K562 (cell line): ENCODE data around the gene KCNMB2. TPM values are rescaled to one million over a fixed set of nuclear protein-coding genes. Genes with fewer than 3 reads are reported as not detected.

Experiments used
- ATAC-seq: fragments of 200-7000 bp; cut with Tn5 transposase; 3 replicates; pipeline ENCODE4 v1.9.1; 2020; ENCODE audit warnings: moderate library complexity
- BruUV-seq: library from RNA; stranded (reverse); fragments of 400-500 nt; replicated peaks from 2 replicates; lab custom pipeline; 2021; lab: Mats Ljungman, UMichigan
- CTCF ChIA-PET: fragments of 300-600 bp; formaldehyde crosslinking; extraction: SDS; loops from one replicate; lab custom pipeline; 2021; ENCODE audit warnings: low intra/inter-chr PET ratio; lab: Yijun Ruan, JAX
- POLR2A ChIA-PET: fragments of 300-600, 350-650 bp; sonication (Branson Sonifier 250); formaldehyde crosslinking; extraction: SDS; loops from one replicate; lab custom pipeline; 2021; ENCODE audit warnings: antibody characterized with exemption, inconsistent platforms; lab: Yijun Ruan, JAX
- DNase-seq, 4 experiments: peaks; one replicate each; pipeline versions ENCODE4 v3.0.0 to v3.0.0-alpha.2; 2011 to 2018; ENCODE audit warnings: low spot score in 3 of 4, mixed read lengths in 3 of 4; ENCODE audit errors: extremely low read depth in 1 of 4
- FAIRE-seq: peaks from 2 replicates; lab custom pipeline; 2011; peaks lifted over from hg19 to GRCh38; lab: Jason Lieb, UNC
- H2AFZ ChIP-seq: 2 replicates; pipeline ENCODE4 v1.6.0; 2011; ENCODE audit warnings: low read depth, low read length, control low read depth, inconsistent platforms
- H3K27ac ChIP-seq: fragments of 200-600 bp; 3 replicates; pipeline ENCODE4 v1.8.0; 2011; ENCODE audit warnings: low read depth, mild to moderate bottlenecking, control low read depth, inconsistent platforms, low read length, moderate library complexity, mixed read lengths; ENCODE audit errors: extremely low read depth
- H3K27me3 ChIP-seq, 2 experiments: fragments of 300-600 bp in 1 of 2; 2 replicates in 1 of 2; 3 replicates in 1 of 2; pipeline versions ENCODE4 v1.6.0 to v1.8.0; 2011; ENCODE audit warnings: inconsistent platforms in 2 of 2, low read length in 2 of 2, mild to moderate bottlenecking in 1 of 2, mixed read lengths in 1 of 2, moderate library complexity in 1 of 2; ENCODE audit not compliant: control insufficient read depth in 2 of 2, insufficient read depth in 2 of 2
- H3K36me3 ChIP-seq: fragments of 300-600 bp; 3 replicates; pipeline ENCODE4 v1.8.0; 2011; ENCODE audit warnings: mild to moderate bottlenecking, low read length, inconsistent platforms; ENCODE audit not compliant: control insufficient read depth, insufficient read depth
- H3K4me1 ChIP-seq, 2 experiments: fragments of 200-600 bp in 1 of 2; replicated peaks in 1 of 2; 2 replicates in 1 of 2; 3 replicates in 1 of 2; pipeline versions ENCODE4 v1.5.1 to v1.8.0; 2011; ENCODE audit warnings: inconsistent platforms in 2 of 2, low read length in 2 of 2, mild to moderate bottlenecking in 1 of 2, mixed read lengths in 1 of 2, moderate library complexity in 1 of 2; ENCODE audit not compliant: control insufficient read depth in 2 of 2, insufficient read depth in 2 of 2
- H3K4me2 ChIP-seq: 2 replicates; pipeline ENCODE4 v1.6.1; 2011; ENCODE audit warnings: low read length, control low read depth, inconsistent platforms, mixed read lengths; ENCODE audit not compliant: insufficient read depth
- H3K4me3 ChIP-seq: fragments of 200-600 bp; sonication (generic), shearing (Covaris generic); 2 replicates; pipeline ENCODE4 v1.5.1; 2016; ENCODE audit warnings: control low read depth, inconsistent platforms
- H3K79me2 ChIP-seq: fragments of 200-600 bp; 3 replicates; pipeline ENCODE4 v1.8.0; 2011; ENCODE audit warnings: low read length, inconsistent platforms; ENCODE audit not compliant: control insufficient read depth, insufficient read depth
- H3K9ac ChIP-seq, 2 experiments: 2 replicates each; pipeline versions ENCODE4 v1.6.0 to v1.6.1; 2011; ENCODE audit warnings: low read depth in 2 of 2, low read length in 2 of 2, control low read depth in 1 of 2, inconsistent platforms in 1 of 2, mild to moderate bottlenecking in 1 of 2, mixed read lengths in 1 of 2; ENCODE audit not compliant: insufficient read depth in 1 of 2
- H3K9me1 ChIP-seq: one replicate; pipeline ENCODE4 v1.6.0; 2011; ENCODE audit warnings: inconsistent platforms, mild to moderate bottlenecking, low read length, moderate library complexity; ENCODE audit not compliant: control insufficient read depth, insufficient read depth
- H3K9me3 ChIP-seq: replicated peaks from 2 replicates; pipeline ENCODE4 v1.5.1; 2011; ENCODE audit warnings: low read depth, low read length, inconsistent platforms; ENCODE audit not compliant: control insufficient read depth, insufficient read depth
- H4K20me1 ChIP-seq: replicated peaks from 2 replicates; pipeline ENCODE4 v1.6.1; 2011; ENCODE audit warnings: low read length, inconsistent platforms, mixed read lengths; ENCODE audit not compliant: control insufficient read depth, insufficient read depth
- ARHGAP35 ChIP-seq: fragments of 450-650 bp; IDR thresholded peaks from 2 replicates; pipeline ENCODE4 v1.6.1; 2018; ENCODE audit not compliant: partially characterized antibody
- BRCA1 ChIP-seq, 2 experiments: fragments of 450-650 bp in 1 of 2; sonication (generic) in 1 of 2; formaldehyde crosslinking in 1 of 2; IDR thresholded peaks; 2 replicates each; pipeline versions ENCODE4 v1.5.0 to v1.6.1; 2017 to 2020; ENCODE audit warnings: mild to moderate bottlenecking in 1 of 2, missing genetic modification reagents in 1 of 2
- EGR1 ChIP-seq: fragments of 450-650 bp; conservative IDR thresholded peaks from 2 replicates; pipeline ENCODE4 v1.6.1; 2017; ENCODE audit warnings: mild to moderate bottlenecking
- ELF2 ChIP-seq: fragments of 250-450 bp; sonication (Bioruptor Pico); IDR thresholded peaks from 2 replicates; pipeline ENCODE4 v1.5.0; 2021; ENCODE audit warnings: mild to moderate bottlenecking
- FOXP1 ChIP-seq: sonication (generic); formaldehyde crosslinking; IDR thresholded peaks from 2 replicates; pipeline ENCODE4 v1.8.0; 2022; ENCODE audit warnings: mild to moderate bottlenecking, missing genetic modification reagents
- JUN ChIP-seq, 2 experiments: sonication (generic) in 1 of 2; formaldehyde crosslinking in 1 of 2; IDR thresholded peaks; 2 replicates each; pipeline versions ENCODE4 v1.6.1 to v1.8.0; 2012 to 2022; ENCODE audit warnings: borderline replicate concordance in 2 of 2, mild to moderate bottlenecking in 2 of 2, improper control_type of control experiment in 1 of 2, low read depth in 1 of 2, low read length in 1 of 2, missing genetic modification reagents in 1 of 2
- JUNB ChIP-seq: fragments of 450-650 bp; formaldehyde crosslinking; conservative IDR thresholded peaks from 2 replicates; pipeline ENCODE4 v1.4.0; 2020; ENCODE audit warnings: mild to moderate bottlenecking
- NCOA2 ChIP-seq, 2 experiments: fragments of 450-650 bp; IDR thresholded peaks; 2 replicates each; pipeline ENCODE4 v1.6.1; 2018; ENCODE audit warnings: mild to moderate bottlenecking in 2 of 2, moderate library complexity in 1 of 2; ENCODE audit not compliant: partially characterized antibody in 2 of 2
- NFXL1 ChIP-seq: fragments of 450-650 bp; formaldehyde crosslinking; IDR thresholded peaks from 2 replicates; pipeline ENCODE4 v1.4.0; 2021; ENCODE audit warnings: mild to moderate bottlenecking
- PHB ChIP-seq: fragments of 250-450 bp; sonication (Bioruptor Pico); IDR thresholded peaks from 2 replicates; pipeline ENCODE4 v1.5.0; 2021
- RBM34 ChIP-seq: fragments of 200-400 bp; formaldehyde crosslinking; IDR thresholded peaks from 2 replicates; pipeline ENCODE4 v1.6.1; 2018; ENCODE audit warnings: low read length, borderline replicate concordance; ENCODE audit not compliant: insufficient read depth
- ZNF232 ChIP-seq: sonication (generic); formaldehyde crosslinking; IDR thresholded peaks from 2 replicates; pipeline ENCODE4 v1.8.0; 2022; ENCODE audit warnings: mild to moderate bottlenecking, missing genetic modification reagents
- ZNF696 ChIP-seq: fragments of 250-450 bp; sonication (Bioruptor Pico); conservative IDR thresholded peaks from 2 replicates; pipeline ENCODE4 v1.4.0; 2020; ENCODE audit warnings: mild to moderate bottlenecking, moderate library complexity
- ZNF785 ChIP-seq: fragments of 250-450 bp; sonication (Bioruptor Pico); IDR thresholded peaks from 2 replicates; pipeline ENCODE4 v1.4.0; 2020; ENCODE audit warnings: mild to moderate bottlenecking
- ZSCAN32 ChIP-seq: fragments of 450-650 bp; formaldehyde crosslinking; IDR thresholded peaks from 2 replicates; pipeline ENCODE4 v1.4.0; 2020; ENCODE audit warnings: mild to moderate bottlenecking, moderate library complexity
- WGBS: fragments of 100-300 bp; shearing (Covaris generic); methylation state at CpG from one replicate; pipeline ENCODE4 v1.1.6; 2016; ENCODE audit warnings: low coverage, mixed read lengths; ENCODE audit not compliant: insufficient coverage; ENCODE audit errors: missing lambda C conversion rate; 5-methylcytosine and 5-hydroxymethylcytosine counted together
- in situ Hi-C: fragments of 300-500 bp; cut with MboI; formaldehyde crosslinking; loops from 4 replicates; pipeline ENCODE4 v1.15.0; 2018; ENCODE audit warnings: inconsistent platforms, mixed read lengths
- intact Hi-C: fragments of 100-400 bp; cut with micrococcal nuclease; formaldehyde crosslinking; loops from 2 replicates; pipeline ENCODE4 v1.14.2; 2022
- polyA plus RNA-seq, 8 experiments: library from polyadenylated mRNA; depleted of rRNA in 4 of 8; stranded (reverse) in 5 of 8; unstranded in 3 of 8; fragments of >200 nt; fragmentation: Nextera tagmentation in 2 of 8; fragmentation: Illumina TruSeq in 1 of 8; extraction: Ambion mirVana in 2 of 8; extraction: Trizol in 1 of 8; gene quantifications; 2 replicates each; pipeline versions ENCODE4 v1.2.1 to v1.2.3, GENCODE V29; 2011 to 2014; ENCODE audit warnings: inconsistent platforms in 1 of 8, missing spikeins in 1 of 8
- total RNA-seq, 7 experiments: library from RNA; depleted of rRNA in 6 of 7; stranded (reverse); fragments of >200 nt in 6 of 7; fragmentation: Illumina TruSeq in 2 of 7; extraction: Trizol in 2 of 7; gene quantifications; 2 replicates each; pipeline versions ENCODE4 v1.2.1 to v1.2.3, GENCODE V29; 2011 to 2021; ENCODE audit warnings: low replicate concordance in 1 of 7
- TF ChIP-seq, protein P1 (sequence below), 2 experiments: fragments of 450-650 bp in 1 of 2; sonication (generic) in 1 of 2; formaldehyde crosslinking; conservative IDR thresholded peaks; 2 replicates each; pipeline versions ENCODE4 v1.4.0 to v1.8.1; 2020 to 2022; ENCODE audit warnings: mild to moderate bottlenecking in 1 of 2, missing genetic modification reagents in 1 of 2

KCNMB2 gene
- total and polyA plus RNA-seq, 9 of the 15 experiments (the other 6 are each of a cell fraction or from before 2014, with no cell fraction given) = 0.04 to 0.15 TPM; not detected in 7

DNA sequence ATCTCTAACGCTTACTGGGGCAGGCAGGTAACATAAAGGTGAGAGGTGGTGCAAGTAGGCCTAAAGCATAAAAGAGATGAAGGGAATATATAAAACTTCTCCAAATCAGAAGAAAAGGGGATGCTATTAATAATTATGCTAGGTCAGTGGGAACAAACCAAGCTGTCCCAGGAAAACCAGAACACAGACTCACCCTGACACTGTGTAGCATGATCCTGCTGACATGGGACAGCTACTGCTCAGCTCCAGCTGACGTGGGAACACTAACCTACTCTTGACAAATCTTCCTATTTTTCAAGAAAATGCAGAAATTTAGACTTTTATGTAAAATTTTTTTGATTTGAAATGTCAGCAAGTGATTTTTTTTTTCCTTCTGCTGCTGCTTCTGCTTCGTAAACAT lies 203.5 kb downstream of the KCNMB2 start:
- ChIA-PET POLR2A (no interaction called here), CTCF (no interaction called here)
- Histone ChIP-seq H3K4me3 (no peak overlapping the region), H3K9me3 (no peaks in the 10 kb centered on the region), H3K4me2 (no peak overlapping the region), H3K9ac (no peak overlapping the region), H2AFZ (no peak overlapping the region), H3K9me1 (no peaks in the 10 kb centered on the region), H3K27me3 (no peaks in the 10 kb centered on the region; a peak in 1 of 5 replicates), H3K36me3 (no peaks in the 10 kb centered on the region), H3K4me1 (no peaks in the 10 kb centered on the region), H4K20me1 (no peaks in the 10 kb centered on the region), H3K79me2 (no peaks in the 10 kb centered on the region), H3K27ac (no peak overlapping the region)
- FAIRE-seq = no peak
- intact Hi-C loops (no loop called here), in situ Hi-C loops (no loop called here)
- no peak for ATAC-seq
- TF ChIP-seq NCOA2 (IDR thresholded peaks at IDR 0.05; ENCODE audit: partially characterized antibody in 2 of 2) (no peak), ELF2 (CRISPR knock-in tag) (no peak), FOXP1 (CRISPR knock-in tag) (no peak), JUN (IDR thresholded peaks at IDR 0.05; ENCODE audit: borderline replicate concordance, low read depth, low read length) (no peak), JUN (CRISPR knock-in tag; IDR thresholded peaks at IDR 0.05; ENCODE audit: borderline replicate concordance) (no peak), JUNB (CRISPR knock-in tag) (no peak), PHB (CRISPR knock-in tag) (no peak), EGR1 (no peak), BRCA1 (IDR thresholded peaks at IDR 0.05) (no peak), BRCA1 (CRISPR knock-in tag; IDR thresholded peaks at IDR 0.05) (no peak), ZNF696 (no peak), ARHGAP35 (no peak), ZSCAN32 (CRISPR knock-in tag) (no peak), ZNF232 (CRISPR knock-in tag) (no peak), ZNF785 (CRISPR knock-in tag) (no peak), NFXL1 (CRISPR knock-in tag) (no peak), RBM34 (no peak)
- TF ChIP-seq, protein P1, sequence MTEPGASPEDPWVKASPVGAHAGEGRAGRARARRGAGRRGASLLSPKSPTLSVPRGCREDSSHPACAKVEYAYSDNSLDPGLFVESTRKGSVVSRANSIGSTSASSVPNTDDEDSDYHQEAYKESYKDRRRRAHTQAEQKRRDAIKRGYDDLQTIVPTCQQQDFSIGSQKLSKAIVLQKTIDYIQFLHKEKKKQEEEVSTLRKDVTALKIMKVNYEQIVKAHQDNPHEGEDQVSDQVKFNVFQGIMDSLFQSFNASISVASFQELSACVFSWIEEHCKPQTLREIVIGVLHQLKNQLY (CRISPR knock-in tag; conservative IDR thresholded peaks at IDR 0.05) = no peak
- 17% methylated on average over 3 of the region's 3 CpGs for WGBS
- BruUV-seq = no TSS peak
- DNase-seq = no peak
